ENCODE results near the gene DPH2.

DNA sequence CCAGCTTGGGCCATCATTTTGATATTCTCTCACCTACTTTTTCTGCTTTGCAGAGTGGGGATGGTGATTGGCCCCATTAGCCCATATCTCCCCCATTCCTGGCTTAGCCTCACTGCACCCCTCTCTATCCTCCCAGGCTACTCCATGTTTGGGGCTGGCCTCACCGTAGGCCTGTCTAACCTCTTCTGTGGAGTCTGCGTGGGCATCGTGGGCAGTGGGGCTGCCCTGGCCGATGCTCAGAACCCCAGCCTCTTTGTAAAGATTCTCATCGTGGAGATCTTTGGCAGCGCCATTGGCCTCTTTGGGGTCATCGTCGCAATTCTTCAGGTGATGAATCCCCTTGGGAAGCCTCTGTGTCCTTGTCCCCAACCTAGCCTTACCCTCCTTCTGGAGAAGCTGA is 7.1 kb downstream of the DPH2 start:
- TF ChIP-seq, protein P1, sequence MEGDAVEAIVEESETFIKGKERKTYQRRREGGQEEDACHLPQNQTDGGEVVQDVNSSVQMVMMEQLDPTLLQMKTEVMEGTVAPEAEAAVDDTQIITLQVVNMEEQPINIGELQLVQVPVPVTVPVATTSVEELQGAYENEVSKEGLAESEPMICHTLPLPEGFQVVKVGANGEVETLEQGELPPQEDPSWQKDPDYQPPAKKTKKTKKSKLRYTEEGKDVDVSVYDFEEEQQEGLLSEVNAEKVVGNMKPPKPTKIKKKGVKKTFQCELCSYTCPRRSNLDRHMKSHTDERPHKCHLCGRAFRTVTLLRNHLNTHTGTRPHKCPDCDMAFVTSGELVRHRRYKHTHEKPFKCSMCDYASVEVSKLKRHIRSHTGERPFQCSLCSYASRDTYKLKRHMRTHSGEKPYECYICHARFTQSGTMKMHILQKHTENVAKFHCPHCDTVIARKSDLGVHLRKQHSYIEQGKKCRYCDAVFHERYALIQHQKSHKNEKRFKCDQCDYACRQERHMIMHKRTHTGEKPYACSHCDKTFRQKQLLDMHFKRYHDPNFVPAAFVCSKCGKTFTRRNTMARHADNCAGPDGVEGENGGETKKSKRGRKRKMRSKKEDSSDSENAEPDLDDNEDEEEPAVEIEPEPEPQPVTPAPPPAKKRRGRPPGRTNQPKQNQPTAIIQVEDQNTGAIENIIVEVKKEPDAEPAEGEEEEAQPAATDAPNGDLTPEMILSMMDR (IDR thresholded peaks at IDR 0.05; ENCODE audit: poor library complexity, severe bottlenecking) = no peak
- TF ChIP-seq, protein P2, sequence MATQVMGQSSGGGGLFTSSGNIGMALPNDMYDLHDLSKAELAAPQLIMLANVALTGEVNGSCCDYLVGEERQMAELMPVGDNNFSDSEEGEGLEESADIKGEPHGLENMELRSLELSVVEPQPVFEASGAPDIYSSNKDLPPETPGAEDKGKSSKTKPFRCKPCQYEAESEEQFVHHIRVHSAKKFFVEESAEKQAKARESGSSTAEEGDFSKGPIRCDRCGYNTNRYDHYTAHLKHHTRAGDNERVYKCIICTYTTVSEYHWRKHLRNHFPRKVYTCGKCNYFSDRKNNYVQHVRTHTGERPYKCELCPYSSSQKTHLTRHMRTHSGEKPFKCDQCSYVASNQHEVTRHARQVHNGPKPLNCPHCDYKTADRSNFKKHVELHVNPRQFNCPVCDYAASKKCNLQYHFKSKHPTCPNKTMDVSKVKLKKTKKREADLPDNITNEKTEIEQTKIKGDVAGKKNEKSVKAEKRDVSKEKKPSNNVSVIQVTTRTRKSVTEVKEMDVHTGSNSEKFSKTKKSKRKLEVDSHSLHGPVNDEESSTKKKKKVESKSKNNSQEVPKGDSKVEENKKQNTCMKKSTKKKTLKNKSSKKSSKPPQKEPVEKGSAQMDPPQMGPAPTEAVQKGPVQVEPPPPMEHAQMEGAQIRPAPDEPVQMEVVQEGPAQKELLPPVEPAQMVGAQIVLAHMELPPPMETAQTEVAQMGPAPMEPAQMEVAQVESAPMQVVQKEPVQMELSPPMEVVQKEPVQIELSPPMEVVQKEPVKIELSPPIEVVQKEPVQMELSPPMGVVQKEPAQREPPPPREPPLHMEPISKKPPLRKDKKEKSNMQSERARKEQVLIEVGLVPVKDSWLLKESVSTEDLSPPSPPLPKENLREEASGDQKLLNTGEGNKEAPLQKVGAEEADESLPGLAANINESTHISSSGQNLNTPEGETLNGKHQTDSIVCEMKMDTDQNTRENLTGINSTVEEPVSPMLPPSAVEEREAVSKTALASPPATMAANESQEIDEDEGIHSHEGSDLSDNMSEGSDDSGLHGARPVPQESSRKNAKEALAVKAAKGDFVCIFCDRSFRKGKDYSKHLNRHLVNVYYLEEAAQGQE (IDR thresholded peaks at IDR 0.05; ENCODE audit: borderline replicate concordance) = no peak
- TF ChIP-seq EP300 (conservative IDR thresholded peaks at IDR 0.05; ENCODE audit: poor library complexity, severe bottlenecking) (no peak), EZH2 (IDR thresholded peaks at IDR 0.05; ENCODE audit: borderline replicate concordance, insufficient read depth, low read length, poor library complexity, severe bottlenecking) (no peak), POLR2AphosphoS5 (IDR thresholded peaks at IDR 0.05) (no peak), RAD21 (conservative IDR thresholded peaks at IDR 0.05) (no peak), MXI1 (conservative IDR thresholded peaks at IDR 0.05; ENCODE audit: poor library complexity, severe bottlenecking) (no peak), SMC3 (conservative IDR thresholded peaks at IDR 0.05; ENCODE audit: poor library complexity) (no peak)
